Stimulated activated CD4-positive, alpha-beta T cell treated with anti-CD3 and anti-CD28 coated beads, Interleukin-2, amount 100 ng/mL, for 4 hours (primary cell): ENCODE measurements around the gene SMARCE1.

ENCODE experiments used
- DNase-seq: peaks from one replicate; pipeline ENCODE4 v3.0.0-alpha.2; 2020; ENCODE audit warnings: low read depth

SMARCE1 gene

DNA sequence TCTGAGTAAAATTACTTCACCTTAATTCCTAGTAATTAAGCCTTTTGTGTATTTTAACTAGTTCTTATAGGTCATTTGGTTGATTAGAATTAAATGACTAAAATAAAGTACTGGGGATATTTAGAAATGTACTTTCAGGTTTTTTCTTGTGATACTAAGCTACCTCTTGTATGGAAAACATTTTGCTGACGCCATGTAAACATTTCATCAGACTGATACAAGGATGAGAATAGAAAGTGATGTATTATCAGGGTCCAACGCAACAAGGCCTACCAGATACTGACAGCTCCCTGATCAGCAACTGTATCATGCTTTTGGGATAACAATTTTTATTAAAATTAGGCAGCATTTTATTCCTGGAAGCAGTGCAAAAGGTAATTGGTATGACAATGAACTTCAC lies 1.7 kb downstream of the SMARCE1 start:
- DNase-seq, result no peak

- DNase-seq, result no peak
Measured at GRCh38 chr17:40645291-40645690, 2.3 kb downstream of the SMARCE1 start.

DNA sequence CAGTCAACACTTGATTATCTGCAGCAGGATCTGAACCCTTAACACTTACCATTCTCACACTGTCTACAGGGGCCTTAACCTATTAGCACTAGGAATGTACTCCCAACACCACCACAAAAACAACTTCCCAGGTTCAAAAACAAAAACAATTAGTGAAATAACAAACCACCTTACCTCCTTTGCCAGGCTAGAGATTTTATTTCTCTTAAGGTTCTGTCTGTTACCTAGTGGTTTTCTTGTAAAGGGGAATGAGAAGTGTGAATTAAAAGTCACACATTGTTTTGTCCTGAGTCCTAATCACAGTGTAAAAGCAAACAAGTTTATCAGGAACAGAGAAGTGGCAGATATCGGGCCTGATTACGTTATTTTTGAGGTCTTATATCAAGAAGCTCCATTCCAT lies 9.7 kb downstream of the SMARCE1 start:
- DNase-seq, result no peak

DNA sequence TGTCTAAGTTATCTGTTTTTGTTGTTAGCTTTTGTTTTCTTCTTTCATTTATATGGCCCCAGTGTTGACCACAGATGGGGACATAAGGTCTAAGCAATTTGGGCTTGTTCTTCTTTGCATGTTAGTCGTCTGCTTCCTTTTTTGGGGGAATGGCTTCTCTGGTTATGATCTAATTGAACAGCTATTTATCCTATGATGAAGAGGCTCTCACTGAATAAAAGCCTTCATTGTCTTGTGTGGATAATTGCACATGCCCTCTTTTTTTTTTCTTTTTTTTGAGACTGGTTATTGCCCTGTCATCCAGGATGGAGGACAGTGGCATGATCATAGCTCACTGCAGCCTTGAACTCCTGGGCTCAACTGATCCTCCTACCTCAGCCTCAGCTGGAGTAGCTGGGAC lies 13.7 kb downstream of the SMARCE1 start:
- DNase-seq, result no peak

DNA sequence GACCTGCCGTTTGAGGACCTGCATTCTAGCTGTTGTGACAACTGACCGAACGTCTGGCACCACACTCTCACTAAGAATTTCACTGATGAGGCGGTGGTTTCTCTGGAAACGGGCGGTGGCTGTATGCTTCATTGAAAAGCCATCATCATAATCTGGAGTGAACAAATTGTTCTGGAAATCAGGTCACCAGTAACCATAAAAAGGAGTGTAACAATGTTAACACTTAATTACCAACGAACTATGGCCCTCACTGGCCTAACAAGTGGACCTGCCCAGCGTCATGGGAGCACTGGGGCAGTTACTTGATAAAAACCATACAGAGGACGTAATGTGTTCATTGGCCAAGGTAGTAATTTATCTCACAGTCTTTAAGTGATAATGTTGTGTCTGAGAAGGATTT lies 15.4 kb downstream of the SMARCE1 start:
- DNase-seq, result no peak

DNA sequence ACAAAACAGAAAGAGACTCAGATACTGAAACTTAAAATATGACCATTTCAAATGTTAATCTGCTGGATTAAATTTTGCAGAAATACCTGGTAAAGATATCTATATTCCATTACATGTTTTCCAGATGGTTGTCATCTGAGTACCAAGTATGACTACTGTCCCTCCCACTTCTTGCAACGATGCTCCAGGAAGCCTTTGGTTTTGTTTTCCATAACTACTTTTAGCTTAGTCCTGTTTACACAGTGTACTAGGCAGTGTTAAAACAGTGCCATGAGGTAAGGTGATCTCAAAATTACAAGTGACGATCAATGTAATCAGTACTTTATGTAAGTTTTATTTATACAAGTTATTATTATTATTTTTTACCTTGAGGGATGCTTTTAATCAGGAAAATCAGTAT lies 17.8 kb downstream of the SMARCE1 start:
- no peak for DNase-seq

DNA sequence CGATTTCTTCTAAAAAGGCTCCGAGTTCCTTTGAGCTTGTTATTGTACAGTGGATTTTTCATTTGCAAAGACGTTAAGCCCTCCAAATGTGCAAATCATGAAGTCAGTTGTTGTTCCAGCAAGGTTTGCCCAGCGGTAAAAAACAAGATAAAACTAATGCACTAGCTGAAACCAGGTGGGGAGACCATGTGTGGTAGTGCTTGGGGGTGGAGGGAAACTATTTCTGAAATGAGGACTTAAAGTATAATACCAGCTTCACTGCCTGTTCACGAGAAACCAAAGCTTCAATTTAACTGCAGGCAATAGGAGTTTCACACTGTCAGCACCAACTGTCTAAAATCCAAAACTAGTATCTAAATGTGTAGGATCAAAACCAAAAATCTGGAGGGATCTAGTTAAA lies 22.3 kb downstream of the SMARCE1 start:
- DNase-seq, result no peak

GRCh38 chr17:40623419-40624210 lies 24.0 kb downstream of the SMARCE1 start:
- DNase-seq, result no peak

DNA sequence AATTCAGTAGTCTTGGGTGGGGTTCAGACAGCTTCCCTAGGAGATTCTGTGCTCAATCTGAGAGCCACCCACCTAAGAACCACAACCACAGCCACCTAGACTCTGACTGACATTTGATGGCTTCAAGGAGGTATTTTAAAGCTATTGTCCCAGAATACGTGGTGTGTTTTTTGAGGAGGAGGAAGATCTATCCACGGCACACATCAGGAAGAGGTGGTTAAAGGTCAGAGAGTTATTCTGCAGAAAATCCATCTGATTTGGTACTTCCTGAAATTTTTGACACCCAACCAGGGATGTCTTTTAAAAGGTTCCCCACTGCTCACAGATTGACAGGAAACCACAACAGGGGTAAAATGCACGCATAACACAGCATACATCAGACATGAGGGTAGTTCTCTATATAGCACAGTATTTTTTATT lies 25.1 kb downstream of the SMARCE1 start:
- DNase-seq, result no peak

DNA sequence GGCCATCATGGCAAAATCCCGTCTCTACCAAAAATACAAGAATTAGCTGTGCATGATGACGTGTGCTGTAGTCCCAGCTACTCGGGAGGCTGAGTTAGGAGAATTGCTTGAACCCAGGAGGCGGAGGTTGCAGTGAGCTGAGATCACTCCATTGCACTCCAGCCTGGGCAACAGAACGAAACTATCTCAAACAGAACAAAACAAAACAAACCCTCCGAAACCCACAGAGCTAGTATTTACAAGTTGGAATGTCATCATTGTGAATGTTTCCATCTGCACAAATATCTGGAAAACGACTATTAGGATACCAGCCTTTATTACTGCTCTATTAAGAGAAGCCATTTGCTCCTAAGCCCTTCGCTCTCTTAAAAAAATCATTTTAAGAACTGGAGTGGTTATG lies 26.0 kb downstream of the SMARCE1 start:
- no peak for DNase-seq

DNA sequence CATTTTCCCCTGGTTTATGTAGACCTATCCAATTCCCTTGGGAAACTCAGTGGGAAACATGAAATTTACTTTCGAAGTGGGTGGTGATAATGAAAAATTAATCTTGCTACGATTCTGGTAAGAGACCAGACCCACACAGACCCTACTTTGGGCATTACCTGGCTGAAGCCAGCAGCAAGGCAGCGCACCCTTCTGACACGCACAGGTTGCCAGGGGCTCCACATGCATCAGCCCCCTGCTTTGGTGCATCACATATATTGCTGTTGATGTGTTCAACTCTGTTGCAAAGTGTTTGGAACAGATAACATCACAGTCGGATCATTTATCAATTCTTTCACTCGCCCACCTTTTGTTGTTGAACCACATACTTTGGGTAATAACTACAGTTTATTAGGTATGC lies 26.6 kb downstream of the SMARCE1 start:
- DNase-seq, result no peak

DNA sequence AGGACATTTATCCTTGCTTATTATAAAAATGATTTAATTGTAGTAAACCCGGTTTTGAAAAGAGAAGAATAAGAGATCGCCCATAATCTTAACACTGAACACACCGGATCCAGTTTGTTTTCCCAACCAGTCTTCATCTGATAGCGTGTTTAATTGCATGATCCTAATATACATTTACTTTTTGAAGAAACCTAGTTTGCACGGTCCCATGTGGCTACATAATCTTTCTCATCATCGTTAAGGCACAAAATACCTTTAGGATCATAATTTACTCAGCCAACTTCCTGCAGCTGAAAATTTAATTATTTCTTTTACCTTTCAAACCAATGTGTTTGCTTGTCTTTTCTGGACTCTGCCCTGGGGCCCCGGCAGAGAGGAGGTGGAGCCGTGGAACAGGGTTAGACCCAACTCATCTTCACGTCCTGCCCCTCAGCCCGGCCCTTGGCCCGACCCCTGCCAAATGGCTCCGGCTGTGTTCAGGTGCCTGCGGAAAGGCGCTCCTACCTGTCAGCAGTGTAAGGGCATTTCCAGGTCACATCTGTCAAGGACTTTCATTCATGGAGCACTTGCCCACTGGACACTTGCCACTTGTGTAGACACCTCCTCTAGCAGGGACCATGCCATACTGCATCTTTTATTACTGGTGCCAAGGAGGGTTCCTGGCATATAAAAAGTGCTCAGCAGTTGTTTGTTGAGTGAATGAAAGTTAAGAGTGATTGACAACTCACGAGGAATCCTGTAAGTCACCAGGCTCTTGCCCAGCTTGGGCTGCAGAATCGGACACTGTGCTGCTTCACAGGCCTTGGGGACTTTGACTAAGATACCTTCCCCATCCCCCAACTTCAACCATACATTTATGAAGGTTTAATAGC lies 28.6 kb downstream of the SMARCE1 start:
- no peak for DNase-seq

DNA sequence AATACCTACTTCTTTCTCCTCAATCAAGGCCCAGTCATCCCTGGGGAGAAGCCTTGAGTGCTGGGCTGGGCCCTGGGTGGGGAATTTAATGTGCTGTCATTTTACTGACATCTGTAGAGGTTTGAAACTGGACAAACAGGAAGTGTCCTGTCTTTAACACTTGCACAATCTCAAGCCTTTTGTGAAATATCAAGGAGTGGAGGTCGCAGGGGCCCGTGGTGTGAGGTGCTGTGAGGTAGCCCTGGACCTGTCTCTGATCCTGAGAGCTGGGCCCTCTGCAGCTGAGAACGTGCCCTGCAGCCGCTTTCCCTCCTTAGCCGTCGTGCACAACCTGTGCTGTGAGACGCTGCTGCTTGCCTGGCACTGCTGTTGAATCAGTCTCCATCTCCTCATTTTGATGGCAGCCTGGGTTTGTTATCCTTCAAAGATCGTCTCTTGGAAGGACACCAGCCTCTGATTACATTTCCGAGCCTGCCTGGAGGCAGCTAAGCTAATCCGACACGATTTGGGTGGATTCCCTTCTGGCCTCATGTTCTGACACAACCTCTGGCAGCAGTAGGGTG lies 29.9 kb downstream of the SMARCE1 start:
- no peak for DNase-seq

DNA sequence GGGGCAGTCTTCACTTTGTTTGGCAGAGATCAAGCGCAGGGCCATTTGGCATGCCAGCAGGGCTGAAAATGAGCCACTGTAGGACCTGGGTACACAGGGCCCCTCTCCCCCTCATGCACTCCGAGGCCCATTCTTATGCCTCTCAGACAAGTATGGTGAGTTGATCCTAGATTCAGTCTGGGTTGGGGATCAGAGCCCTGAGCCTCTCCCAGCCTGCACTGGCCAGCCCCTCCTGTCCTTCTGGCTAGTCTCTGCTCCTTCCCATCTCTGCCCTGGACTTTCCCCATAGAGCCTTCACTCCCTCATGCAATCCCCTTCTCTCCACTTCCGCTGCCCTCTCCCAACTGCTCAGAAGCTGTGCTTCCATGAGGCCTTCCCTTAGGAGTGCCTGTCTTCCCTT lies 31.0 kb downstream of the SMARCE1 start:
- no peak for DNase-seq

- no peak for DNase-seq
Measured at GRCh38 chr17:40615841-40616476, 31.7 kb downstream of the SMARCE1 start.

- no peak for DNase-seq
Measured at GRCh38 chr17:40615068-40615840, 32.4 kb downstream of the SMARCE1 start.

- DNase-seq, result no peak
Measured at GRCh38 chr17:40614431-40615067, 33.1 kb downstream of the SMARCE1 start.

DNA sequence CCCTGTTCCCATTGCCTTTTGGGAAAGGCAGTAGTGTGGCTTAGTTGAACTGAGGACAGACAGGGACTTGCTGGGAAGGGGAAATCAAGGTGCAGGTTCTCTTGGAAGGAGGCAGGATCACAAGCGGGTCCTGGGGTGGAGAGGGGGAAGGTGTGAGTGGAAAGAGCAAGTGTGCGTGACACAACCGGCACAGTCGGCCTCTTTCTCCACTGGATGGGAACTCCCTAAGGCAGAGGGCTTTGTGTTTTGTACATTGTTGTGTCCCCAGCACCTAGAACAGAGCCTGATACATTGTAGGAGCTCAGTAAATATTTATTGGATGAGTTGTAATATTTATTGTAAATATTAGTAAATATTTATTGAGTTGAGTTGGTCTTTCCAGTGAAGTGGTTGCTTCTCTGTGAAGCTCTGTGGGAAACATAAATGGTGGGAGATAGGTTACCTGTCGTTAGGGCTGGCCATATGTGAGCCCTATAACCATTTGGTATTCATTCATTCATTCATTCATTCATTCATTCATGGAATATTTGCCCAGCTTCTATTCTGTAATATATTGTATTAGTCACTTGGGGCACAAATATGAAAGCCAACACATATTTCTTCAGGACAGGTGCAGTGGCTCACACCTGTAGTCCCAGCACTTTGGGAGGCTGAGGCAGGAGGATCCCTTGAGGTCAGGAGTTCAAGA lies 34.0 kb downstream of the SMARCE1 start:
- DNase-seq, result no peak

DNA sequence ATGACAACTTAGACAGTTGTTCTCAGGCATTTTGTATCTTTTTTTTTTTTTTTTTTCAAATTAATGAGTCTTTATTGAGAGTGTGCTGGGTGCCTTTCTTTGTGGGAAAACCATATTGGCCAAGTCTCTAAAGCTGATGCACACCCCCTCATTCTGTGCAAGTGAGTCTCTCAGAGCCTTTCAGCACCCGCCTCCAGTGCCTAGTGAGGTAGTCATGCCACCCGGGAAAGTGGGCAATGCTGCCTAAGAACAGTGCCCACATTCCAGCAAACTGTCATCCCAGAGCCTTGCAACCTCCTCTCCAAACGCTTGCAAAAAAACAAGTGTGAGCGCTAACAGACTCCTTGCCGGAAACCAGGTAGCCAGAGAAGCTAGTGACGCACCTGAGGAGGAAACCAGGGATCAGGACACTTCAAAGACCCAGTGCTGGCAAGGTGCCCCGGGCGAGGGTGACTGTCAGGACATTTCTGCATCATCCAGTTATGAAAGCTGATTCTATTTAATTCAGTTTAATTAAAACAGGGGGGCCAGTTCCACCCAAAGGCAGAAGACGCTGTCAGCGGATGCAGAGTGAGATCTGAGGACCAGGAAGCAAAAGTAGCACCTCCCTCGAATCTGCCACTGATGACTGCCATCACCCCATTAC lies 34.9 kb downstream of the SMARCE1 start:
- DNase-seq, result no peak

DNA sequence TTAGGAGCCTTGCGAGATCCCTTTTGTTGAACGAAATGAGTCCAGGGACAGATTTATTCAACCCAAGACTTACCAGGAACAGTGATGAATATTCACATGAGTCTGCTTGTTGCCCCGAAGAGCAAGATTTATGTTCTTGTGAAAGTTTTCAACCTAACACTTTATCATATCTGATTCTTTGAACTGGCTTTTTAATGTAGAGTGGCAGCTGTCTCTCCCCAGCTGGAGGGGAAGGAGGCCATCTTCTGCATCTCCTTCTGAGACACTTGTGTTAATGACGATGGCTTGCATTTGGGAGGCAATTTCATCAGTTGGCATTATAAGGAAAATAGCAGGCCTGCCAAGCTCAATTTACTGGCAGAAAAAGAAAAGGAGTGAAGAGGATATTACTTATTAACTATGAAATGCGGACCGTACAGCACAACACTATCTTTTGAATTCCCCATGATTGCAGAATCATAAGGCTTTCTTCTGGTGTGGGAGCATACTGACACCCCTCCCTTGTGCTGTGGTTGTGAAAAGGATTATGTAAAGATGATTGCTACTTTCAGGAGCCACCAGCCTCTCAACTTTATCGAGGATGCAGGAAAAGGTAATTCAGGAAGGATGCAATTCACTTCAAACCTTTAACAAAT lies 35.7 kb downstream of the SMARCE1 start:
- DNase-seq, result no peak
